HG02852 (cell line): ENCODE measurements around the gene SNRNP40.

Experiments used
- ATAC-seq: cut with Tn5 transposase; IDR thresholded peaks from one replicate; pipeline ENCODE4 v1.9.1; 2021; ENCODE audit warnings: mild to moderate bottlenecking, moderate library complexity; ENCODE audit not compliant: unreplicated experiment

The SNRNP40 gene

DNA sequence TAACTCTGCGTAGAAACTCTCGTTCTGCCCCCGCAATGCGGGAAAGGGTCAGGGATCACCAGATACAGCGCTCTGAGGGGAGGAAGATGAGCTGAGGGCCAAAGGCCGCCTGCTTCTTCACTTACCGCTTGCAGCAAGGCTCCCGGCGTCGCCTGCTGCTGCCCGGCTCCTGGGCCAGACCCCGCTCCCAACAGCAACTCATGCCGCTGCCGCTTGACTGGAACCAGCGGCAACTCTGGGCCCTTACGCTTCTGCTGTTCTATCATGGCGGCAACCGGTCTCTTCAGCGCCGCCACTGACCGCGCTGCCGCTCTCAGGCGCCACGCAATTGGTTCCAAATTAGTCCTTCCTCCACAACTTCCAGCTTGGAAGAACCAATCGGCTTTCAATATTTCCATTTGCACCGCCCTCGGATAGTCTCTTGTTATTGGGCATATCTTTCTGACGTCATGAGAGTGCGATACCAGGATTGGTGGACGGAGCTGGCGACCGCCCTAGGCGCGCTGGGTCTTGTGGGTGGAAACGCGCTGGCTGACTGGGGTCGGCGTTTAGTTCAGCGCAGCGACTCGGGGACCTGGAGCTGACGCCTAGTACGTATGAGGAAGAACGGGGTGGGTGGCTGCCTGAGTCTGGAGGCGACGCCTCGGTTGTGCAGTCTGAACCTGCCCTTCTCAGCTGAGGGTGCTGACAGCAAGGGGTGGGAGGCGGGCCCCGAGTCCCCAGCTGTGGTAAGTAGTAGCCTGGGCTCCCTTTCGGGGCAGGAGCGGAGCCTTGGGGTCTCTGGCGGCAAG, at the start of gene SNRNP40, which contains the start of gene ZCCHC17:
Gene SNRNP40 (minus strand): TSS at position 303 of the 791 bp plus-strand sequence. CDS start 37 bp downstream, at position 266.
Gene ZCCHC17 (plus strand): TSS at position 547 of the 791 bp plus-strand sequence. CDS start 13,067 bp downstream, outside the sequence.
- ATAC-seq, result peak; percentile 96

GRCh38 chr1:31345635-31346034, 49.0 kb upstream of the SNRNP40 start:
- no peak for ATAC-seq

GRCh38 chr1:31344503-31344902, 47.9 kb upstream of the SNRNP40 start:
- no peak for ATAC-seq

DNA sequence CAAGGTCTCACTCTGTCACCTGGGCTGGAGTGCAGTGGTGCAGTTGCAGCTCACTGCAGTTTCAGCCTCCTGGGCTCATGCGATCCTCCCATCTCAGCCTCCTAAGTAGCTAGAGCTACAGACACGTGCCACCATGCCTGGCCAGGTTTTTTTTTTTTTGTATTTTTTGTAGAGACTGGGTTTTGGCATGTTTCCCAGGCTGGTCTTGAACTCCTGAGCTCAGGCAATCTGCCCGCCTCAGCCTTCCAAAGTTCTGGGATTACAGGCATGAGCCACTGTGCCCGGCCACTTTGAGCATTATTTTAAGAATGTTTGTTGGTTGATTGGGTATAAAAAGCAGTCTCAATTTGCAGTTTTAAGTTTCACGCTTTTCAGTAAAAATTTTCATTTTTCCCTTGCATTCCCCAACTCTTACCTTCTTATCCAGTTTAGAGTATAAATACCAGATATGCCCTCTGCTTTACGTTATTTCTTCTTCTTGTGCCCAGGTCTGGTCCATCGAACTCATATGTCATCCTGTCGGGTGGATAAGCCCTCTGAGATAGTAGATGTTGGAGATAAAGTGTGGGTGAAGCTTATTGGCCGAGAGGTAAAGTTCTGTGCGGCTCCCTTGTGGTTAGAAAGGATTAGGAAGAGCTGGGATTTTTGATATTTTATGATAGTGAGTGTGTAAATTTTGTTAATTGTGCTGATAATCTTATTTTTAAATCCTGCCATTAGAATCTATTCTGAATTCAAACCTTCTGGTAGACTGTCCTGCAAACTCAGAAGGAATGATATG, 40.3 kb upstream of the SNRNP40 start:
- no peak for ATAC-seq

GRCh38 chr1:31335007-31335406, 38.4 kb upstream of the SNRNP40 start:
- no peak for ATAC-seq

GRCh38 chr1:31327381-31327780, 30.8 kb upstream of the SNRNP40 start:
- ATAC-seq, result no peak

DNA sequence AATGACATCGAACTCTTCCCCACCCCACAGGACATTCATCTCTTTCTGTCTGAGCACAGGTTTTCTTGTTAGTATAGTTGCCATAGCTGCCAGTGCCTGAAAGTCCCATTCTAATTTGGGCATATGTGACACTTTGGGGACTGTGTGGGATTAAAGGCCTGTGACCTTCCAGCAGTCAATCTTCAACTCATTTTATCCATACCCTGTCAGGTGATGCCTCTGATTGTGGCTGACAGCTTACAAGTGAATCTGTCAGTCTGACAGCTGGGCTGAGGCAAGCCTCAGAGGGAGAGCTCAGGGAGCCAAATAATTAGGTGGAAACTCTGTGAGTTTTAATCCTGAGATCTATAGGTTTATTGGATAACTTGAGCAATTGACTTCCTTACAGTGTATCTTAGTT, 29.9 kb upstream of the SNRNP40 start:
- no peak for ATAC-seq

- ATAC-seq, result no peak
Observed at GRCh38 chr1:31324992-31325391, 28.4 kb upstream of the SNRNP40 start.

- ATAC-seq, result no peak
Observed at GRCh38 chr1:31324093-31324492, 27.5 kb upstream of the SNRNP40 start.

- ATAC-seq, result no peak
Observed at GRCh38 chr1:31318146-31318545, 21.6 kb upstream of the SNRNP40 start.

- ATAC-seq, result no peak
Observed at GRCh38 chr1:31315902-31316301, 19.3 kb upstream of the SNRNP40 start.

DNA sequence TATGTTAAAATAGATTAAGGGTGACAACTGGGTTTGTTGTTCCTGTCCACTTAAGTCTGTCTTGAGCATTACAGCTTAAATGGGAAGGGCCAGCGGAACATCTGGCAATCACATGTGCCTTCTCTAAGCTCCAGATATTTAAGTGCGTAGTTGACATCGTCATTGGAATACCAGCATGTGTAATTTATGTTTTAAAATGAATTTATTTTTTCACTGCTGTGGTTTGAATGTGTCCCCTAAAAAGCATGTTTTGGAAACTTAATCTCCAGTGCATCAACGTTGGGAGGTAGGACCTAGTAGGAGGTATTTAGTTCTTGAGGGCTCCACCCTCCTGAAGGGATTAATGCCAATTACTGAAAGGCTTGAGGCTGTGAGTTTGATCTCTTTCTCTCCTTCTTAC, 13.6 kb upstream of the SNRNP40 start:
- no peak for ATAC-seq

DNA sequence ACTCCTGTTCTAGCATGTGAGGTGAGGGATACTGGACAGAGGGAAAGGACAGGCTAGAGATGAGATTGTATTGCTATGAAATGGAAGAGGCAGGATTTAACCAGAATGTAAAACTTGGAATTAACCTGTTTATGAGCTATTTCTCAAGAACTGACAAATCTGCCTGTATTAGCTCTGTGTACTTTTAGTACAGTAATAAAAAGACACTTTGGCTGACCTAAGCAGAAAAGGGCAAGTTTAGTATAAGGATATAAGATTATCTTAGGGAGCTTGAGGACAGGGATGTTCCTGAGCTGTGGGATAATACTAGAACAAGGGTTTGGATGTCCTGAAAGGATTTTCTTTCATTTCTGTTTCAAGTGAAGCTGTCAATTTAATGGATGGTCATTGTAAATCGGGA, 11.4 kb upstream of the SNRNP40 start:
- ATAC-seq, result no peak

- no peak for ATAC-seq
Observed at GRCh38 chr1:31306278-31306677, 9.7 kb upstream of the SNRNP40 start.

DNA sequence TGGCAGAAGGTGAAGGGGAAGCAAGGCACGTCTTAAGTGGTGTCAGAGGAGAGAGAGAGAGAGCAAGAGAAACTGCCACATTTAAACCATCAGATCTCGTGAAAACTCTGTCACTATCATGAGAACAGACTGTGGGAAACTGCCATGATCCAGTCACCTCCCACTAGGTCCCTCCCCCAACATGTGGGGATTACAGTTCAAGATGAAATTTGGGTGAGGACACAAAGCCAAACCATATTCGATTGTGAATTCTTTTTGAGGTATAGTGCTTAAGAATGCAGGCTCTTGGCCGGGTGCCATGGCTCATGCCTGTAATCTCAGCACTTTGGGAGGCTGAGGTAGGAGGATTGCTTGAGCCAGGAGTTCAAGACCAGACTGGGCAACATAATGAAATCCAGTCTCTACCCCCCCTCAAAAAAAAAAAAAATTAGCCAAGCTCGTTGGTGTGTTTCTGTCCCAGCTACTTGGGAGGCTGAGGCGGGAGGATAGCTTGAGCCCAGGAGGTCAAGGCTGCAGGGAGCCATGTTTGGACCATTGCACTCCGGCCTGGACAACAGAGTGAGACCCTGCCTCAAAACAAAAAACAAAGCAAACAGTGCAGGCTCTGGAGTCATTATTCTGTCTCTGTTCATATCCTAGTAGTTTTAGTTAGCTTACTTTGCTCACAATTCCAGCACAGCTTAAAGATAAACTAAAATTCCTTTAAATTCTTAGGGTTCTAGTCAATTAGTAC, 6.3 kb upstream of the SNRNP40 start:
- ATAC-seq, result no peak

DNA sequence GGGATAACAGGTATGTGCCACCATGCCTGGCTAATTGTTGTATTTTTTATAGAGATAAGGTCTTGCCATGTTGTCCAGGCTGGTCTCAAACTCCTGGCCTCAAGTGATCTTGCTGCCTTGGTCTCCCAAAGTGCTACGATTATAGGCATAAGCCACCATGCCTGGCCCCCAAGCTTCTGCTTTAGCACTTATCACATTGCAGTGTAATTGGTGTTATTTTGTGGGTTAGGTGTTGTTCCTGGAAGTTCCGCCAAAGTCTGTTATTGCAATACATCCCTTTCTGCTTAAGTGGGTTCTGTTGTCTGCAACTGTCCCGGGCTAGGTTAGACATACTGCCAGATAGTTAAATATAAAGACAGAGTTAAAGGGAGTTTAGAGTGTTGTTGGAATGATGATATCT, 3.6 kb upstream of the SNRNP40 start:
- ATAC-seq, result no peak

GRCh38 chr1:31299365-31299764, 2.8 kb upstream of the SNRNP40 start:
- ATAC-seq, result no peak

- no peak for ATAC-seq
Observed at GRCh38 chr1:31297277-31298247, 974 bp upstream of the SNRNP40 start.

GRCh38 chr1:31295874-31296485, 608 bp downstream of the SNRNP40 start:
- no peak for ATAC-seq

DNA sequence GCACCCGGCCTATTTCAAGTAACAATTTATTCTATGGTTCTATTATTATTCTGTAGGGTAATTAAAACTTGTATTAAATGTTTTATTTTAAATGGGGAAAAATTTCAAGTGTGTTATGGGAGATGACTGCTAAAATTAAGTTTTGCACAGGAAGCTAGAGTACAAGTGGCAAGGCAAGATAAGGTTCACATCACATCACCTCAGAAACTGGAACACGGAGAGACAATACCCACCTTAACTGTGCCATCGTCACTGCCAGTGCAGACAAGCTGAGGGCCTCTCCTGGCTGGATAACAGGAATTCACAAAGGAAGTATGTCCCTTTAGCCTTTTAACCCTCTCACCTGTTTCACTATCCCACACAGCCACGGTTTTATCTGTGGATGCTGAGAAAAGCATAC, 7.6 kb downstream of the SNRNP40 start:
- ATAC-seq, result no peak
